ENCODE results near the gene PPM1H. TPM values are rescaled to one million over a fixed set of nuclear protein-coding genes. Genes with fewer than 3 reads are reported as not detected.
"Not testable (repeated sequence)": the region's sequence is repeated elsewhere in the genome, so short reads cannot be mapped to it uniquely, and the experiment has no call there.

PPM1H gene
- total RNA-seq, 1 experiment from 2014 or later: 0.04 TPM

DNA sequence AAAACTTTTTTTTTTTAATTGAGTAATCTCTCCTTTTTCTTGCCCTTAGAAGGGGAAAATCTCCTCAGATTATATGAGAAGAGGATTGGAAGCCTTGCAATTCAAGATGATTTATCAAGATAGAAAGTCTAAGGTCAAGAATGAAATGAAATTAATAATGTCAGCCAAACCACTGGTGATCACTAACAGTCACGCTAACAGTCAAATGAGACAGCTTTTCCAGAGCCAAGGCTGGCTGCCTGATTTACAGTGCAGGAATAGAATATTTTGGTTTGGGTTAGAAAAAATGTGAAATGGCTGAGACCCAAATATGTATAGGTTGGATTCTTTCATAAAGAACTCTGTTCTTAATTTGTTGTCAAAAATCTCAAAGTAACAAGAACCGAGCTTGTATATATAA is 204.3 kb downstream of the PPM1H start:
- no peaks in the 10 kb centered on the region for H3K4me1 ChIP-seq (ENCODE audit: insufficient read depth, low read length, poor library complexity, severe bottlenecking)
- no peak for TF ChIP-seq EZH2 (IDR thresholded peaks at IDR 0.05; ENCODE audit: borderline replicate concordance, low read depth, low read length, poor library complexity, severe bottlenecking)
- TF ChIP-seq, protein P1, sequence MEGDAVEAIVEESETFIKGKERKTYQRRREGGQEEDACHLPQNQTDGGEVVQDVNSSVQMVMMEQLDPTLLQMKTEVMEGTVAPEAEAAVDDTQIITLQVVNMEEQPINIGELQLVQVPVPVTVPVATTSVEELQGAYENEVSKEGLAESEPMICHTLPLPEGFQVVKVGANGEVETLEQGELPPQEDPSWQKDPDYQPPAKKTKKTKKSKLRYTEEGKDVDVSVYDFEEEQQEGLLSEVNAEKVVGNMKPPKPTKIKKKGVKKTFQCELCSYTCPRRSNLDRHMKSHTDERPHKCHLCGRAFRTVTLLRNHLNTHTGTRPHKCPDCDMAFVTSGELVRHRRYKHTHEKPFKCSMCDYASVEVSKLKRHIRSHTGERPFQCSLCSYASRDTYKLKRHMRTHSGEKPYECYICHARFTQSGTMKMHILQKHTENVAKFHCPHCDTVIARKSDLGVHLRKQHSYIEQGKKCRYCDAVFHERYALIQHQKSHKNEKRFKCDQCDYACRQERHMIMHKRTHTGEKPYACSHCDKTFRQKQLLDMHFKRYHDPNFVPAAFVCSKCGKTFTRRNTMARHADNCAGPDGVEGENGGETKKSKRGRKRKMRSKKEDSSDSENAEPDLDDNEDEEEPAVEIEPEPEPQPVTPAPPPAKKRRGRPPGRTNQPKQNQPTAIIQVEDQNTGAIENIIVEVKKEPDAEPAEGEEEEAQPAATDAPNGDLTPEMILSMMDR (conservative IDR thresholded peaks at IDR 0.05; ENCODE audit: low read depth, low read length): no peak
- DNase-seq (ENCODE audit: low spot score): no peak
- ChIA-PET CTCF (no interaction called here), POLR2A (ENCODE audit: low non-redundant PET) (no interaction called here)
- H3K4me3 ChIP-seq (ENCODE audit: low read depth, low read length, poor library complexity, severe bottlenecking): no peak overlapping the region
- no TSS peak for BruUV-seq (replicated peaks)
- H3K36me3 ChIP-seq (ENCODE audit: insufficient read depth, low read length, poor library complexity, severe bottlenecking): no peaks in the 10 kb centered on the region
- H3K27me3 ChIP-seq (replicated peaks; ENCODE audit: insufficient read depth, low read depth, low read length, poor library complexity): no peaks in the 10 kb centered on the region
- no peak overlapping the region for H3K27ac ChIP-seq (ENCODE audit: low read depth, low read length, poor library complexity, severe bottlenecking)
- intact Hi-C loops (cut with micrococcal nuclease; ENCODE audit: unreplicated experiment): no loop called here
- no peaks in the 10 kb centered on the region for H3K9me3 ChIP-seq (ENCODE audit: low read depth, low read length, poor library complexity, severe bottlenecking)

DNA sequence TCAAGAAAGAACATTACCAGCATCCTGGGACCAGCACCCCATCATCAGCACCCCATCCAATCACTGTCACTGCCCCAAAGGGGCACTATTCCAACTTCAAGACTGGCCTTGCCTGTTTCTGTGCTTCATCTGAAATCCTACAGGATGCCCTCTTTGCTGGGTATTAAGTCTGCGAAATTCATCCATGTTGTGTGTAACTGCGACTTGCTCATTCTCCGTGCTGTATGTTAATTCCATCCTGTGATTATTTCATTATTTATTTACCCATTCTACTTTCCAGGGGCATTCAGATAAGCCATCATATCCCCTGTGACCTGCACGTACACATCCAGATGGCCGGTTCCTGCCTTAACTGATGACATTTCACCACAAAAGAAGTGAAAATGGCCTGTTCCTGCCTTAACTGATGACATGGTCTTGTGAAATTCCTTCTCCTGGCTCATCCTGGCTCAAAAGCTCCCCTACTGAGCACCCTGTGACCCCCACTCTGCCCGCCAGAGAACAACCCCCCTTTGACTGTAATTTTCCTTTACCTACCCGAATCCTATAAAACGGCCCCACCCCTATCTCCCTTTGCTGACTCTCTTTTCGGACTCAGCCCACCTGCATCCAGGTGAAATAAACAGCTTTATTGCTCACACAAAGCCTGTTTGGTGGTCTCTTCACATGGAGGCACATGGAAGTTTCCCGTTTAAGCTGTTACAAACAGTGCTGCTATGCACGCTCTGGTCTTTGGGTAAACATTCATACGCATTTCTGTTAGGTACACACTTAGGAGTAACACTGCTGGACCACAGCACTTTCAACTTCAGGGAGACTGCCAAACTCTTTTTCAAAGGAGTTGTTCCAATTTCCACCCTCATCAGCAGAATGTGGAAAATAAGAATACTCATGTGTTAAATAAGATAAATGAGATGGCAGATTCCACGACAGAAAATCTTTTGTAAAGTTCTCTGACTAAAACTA is 205.1 kb downstream of the PPM1H start:
- H3K4me3 ChIP-seq (ENCODE audit: low read depth, low read length, poor library complexity, severe bottlenecking); CTCF ChIA-PET; BruUV-seq (replicated peaks); H3K27me3 ChIP-seq (replicated peaks; ENCODE audit: insufficient read depth, low read depth, low read length, poor library complexity); POLR2A ChIA-PET (ENCODE audit: low non-redundant PET); intact Hi-C loops (cut with micrococcal nuclease; ENCODE audit: unreplicated experiment); H3K36me3 ChIP-seq (ENCODE audit: insufficient read depth, low read length, poor library complexity, severe bottlenecking); H3K4me1 ChIP-seq (ENCODE audit: insufficient read depth, low read length, poor library complexity, severe bottlenecking); H3K27ac ChIP-seq (ENCODE audit: low read depth, low read length, poor library complexity, severe bottlenecking); DNase-seq (ENCODE audit: low spot score); H3K9me3 ChIP-seq (ENCODE audit: low read depth, low read length, poor library complexity, severe bottlenecking): not testable (repeated sequence)

DNA sequence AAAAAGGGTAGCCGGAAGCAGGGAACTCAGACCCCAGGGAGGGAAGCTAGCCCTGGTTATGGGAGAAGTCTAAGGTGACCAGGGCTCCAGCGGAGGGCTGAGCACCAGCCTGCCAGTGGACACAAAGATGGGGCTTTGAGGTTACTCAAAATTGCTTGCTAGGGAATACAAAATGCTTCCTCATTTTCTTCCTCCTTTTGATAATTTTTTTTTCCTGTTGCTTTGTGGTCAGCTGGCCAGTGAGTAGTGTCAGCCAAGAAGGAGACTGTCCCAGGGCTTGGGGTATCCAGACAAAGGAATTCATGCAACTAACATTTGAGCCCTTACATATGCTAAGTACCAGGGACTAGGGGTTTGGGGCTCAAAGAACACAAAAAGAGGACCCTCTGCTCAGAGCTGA is 206.2 kb downstream of the PPM1H start:
- H3K4me1 ChIP-seq (ENCODE audit: insufficient read depth, low read length, poor library complexity, severe bottlenecking): peaks cover 14% of the 10 kb centered on the region
- ChIA-PET POLR2A (ENCODE audit: low non-redundant PET) (no interaction called here), CTCF (no interaction called here)
- H3K36me3 ChIP-seq (ENCODE audit: insufficient read depth, low read length, poor library complexity, severe bottlenecking): no peaks in the 10 kb centered on the region
- H3K27me3 ChIP-seq (replicated peaks; ENCODE audit: insufficient read depth, low read depth, low read length, poor library complexity): no peaks in the 10 kb centered on the region
- intact Hi-C loops (cut with micrococcal nuclease; ENCODE audit: unreplicated experiment): no loop called here
- no peak overlapping the region for H3K27ac ChIP-seq (ENCODE audit: low read depth, low read length, poor library complexity, severe bottlenecking)
- TF ChIP-seq, protein P1 (conservative IDR thresholded peaks at IDR 0.05; ENCODE audit: low read depth, low read length): no peak
- no peak for TF ChIP-seq EZH2 (IDR thresholded peaks at IDR 0.05; ENCODE audit: borderline replicate concordance, low read depth, low read length, poor library complexity, severe bottlenecking)
- BruUV-seq (replicated peaks): no TSS peak
- no peak for DNase-seq (ENCODE audit: low spot score)
- no peak overlapping the region for H3K4me3 ChIP-seq (ENCODE audit: low read depth, low read length, poor library complexity, severe bottlenecking)
- H3K9me3 ChIP-seq (ENCODE audit: low read depth, low read length, poor library complexity, severe bottlenecking): no peaks in the 10 kb centered on the region

Data from A673 (cell line).